Medulla oblongata (tissue), 1 donor: ENCODE data around the gene CRABP2.
A peak's percentile ranks its signal among the peaks of the same experiment; 100 is the strongest.

Source experiments
- DNase-seq: peaks from one replicate; pipeline ENCODE4 v3.0.0-alpha.2; 2015; ENCODE audit errors: extremely low spot score

Gene CRABP2

DNA sequence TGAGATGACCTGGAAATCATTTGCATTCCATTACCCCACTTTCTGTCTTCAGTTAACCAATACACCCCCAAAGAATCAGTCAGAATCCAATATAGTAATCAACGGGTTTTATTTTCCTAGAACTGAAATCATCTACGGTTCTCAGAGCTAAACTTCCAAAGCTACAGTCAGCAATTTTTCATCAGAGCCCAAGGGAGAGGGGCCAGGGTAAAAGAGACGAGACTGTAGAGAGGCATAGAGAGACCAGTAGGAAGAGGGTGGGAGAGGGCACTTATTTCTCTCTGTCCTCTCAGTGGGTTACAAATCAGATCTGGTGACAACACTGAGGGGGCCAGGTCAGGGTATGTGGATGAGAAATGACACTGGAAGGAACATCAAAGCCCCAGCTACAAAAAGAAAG is 36.6 kb upstream of the CRABP2 start:
- no peak for DNase-seq

- no peak for DNase-seq
Observed at GRCh38 chr1:156741481-156741983, 36.1 kb upstream of the CRABP2 start.

DNA sequence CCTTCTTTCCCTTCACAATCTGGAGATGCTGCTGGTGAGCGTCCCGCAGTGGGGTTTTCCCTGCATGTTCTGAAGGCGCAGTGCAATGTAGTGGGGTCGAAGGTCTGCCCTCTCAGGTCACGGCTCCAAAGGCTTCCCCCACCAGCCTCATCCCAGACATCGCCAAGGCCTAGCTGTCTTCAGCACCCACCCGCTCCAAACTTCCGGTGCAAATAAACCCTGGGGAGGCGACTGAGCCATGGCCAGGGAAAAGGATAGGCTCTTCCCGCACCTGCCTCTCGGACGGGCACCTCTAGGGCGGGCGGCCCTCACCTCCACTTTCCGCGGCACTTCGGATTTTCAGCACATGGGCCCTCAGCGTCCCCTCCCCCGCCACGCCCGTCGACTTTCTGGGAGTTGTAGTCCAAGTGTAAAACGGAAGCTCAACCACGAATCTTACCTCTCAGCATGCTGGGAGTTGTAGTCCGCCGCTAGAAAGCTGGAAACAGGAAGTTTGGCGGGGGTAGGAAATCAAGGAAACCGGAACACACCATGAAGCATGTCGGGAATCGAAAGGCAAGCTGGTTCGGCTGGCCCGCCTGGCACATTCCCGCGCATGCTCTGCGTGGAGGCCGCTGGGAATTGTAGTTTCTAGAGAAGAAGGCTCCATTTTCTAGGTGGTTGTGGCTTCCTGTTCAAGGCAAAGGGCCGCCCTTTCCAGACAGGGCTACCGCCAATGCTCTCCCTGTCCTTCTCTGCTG is 35.5 kb upstream of the CRABP2 start, which contains the start of gene MRPL24:
MRPL24 (minus strand) TSS at position 348 of the 740 bp plus-strand sequence. CDS start 2,384 bp downstream, outside the sequence.
- DNase-seq: peak; percentile 100

- DNase-seq: peak; percentile 36
Observed at GRCh38 chr1:156740237-156740740, 34.9 kb upstream of the CRABP2 start.

DNA sequence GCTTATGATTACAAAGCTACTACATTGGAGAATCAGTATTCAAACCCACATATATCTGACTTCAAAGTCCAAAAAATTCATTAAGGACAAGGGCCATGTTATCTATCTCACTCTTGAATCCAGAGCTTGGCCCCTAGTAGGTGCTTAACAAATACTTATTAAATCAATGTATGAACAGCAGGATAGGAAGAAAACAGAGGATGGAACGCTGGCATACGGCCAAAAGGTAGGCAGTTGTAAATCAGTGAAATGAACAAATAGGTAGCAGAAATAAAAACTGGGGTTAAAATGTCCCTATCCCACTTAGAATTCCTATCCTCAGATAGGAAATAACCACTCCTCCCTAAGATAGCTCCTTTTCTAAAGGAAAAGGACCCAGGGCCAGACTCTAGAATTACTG is 33.5 kb upstream of the CRABP2 start:
- DNase-seq: no peak

DNA sequence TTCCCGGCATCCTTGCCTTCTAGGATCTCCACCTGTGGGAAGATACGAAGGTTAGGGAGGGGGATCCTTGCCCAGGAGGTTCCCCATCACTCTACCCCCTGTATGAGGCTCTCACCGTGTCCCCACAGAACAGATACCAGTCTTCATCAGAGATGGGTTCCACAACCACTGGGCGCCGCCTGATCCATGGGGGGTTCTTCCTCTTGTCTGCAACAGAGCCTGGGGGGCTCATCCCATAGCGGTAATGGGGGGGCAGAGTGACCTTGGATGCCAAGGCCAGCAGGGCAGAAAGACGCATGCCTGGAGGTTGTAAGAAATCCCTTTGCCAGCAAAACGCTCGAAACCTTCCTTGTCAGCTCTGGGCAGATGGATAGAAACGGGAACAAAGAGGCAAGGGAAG is 33.0 kb upstream of the CRABP2 start:
- no peak for DNase-seq

GRCh38 chr1:156733989-156734584 is 28.7 kb upstream of the CRABP2 start:
- no peak for DNase-seq

- DNase-seq: peak; percentile 95
Observed at GRCh38 chr1:156728599-156729462, 23.4 kb upstream of the CRABP2 start, which contains the start of gene ISG20L2. TSS of gene ISG20L2 (minus strand) at chr1:156728766. CDS start at chr1:156727652, 1,114 bp downstream.

- DNase-seq: peak; percentile 81
Observed at GRCh38 chr1:156727926-156728598, 22.7 kb upstream of the CRABP2 start, which contains the start of gene METTL25B. TSS of gene METTL25B (plus strand) at chr1:156728469. CDS start at chr1:156729105, 636 bp downstream.

DNA sequence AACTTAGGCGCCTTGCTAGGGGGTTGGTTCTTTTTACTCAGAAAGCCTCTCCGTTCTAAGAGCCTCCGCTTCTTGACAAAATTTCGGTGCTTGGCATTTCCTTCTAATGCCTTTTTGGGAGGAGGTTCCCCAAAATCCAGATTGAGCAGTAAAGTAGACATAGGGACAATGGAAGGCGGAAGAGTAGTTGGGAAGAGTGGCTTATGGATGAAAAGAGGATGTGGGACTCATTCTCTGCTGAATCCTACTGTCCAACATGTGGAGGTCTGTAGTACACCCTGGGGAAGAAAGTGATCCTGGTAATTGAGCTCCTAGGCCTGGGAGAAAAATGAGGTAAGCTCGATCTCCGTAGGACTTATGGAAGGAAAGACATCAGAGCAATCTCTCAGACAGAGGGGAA is 22.1 kb upstream of the CRABP2 start:
- no peak for DNase-seq

DNA sequence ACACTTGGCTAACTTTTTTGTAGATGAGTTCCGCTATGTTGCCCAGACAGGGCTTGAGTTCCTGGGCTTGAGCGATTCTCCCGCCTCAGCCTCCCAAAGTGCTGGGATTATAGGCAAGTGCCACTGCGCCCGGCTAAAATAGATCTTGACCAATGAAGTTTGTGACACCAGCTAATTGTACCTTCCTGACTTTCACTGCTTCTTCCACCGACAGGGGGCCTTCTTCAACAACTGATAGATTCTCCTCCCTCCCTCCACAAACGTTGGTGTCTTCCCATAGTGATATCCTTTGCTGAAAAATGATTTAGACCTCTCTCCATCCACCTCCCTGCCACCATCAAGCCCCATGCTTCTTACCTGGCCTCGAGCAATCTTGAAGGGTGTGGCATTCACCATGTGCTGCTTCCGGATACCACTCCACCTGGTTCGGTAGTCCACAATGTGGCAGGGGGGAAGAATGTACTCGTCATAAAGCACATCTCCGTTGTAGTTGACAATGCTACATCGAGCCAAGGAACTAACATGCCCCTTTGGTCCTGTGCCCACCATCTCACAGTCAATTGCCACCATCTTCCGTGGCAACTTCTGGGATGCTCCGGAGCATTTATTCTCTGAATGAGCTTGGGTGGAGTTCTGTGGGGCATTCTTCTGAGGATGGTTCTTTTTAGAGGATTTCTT is 21.3 kb upstream of the CRABP2 start:
- DNase-seq: peak; percentile 72

GRCh38 chr1:156725683-156726280 is 20.4 kb upstream of the CRABP2 start:
- DNase-seq: peak; percentile 94

GRCh38 chr1:156721535-156721934 is 16.2 kb upstream of the CRABP2 start:
- no peak for DNase-seq

GRCh38 chr1:156721131-156721530 is 15.7 kb upstream of the CRABP2 start:
- DNase-seq: no peak

DNA sequence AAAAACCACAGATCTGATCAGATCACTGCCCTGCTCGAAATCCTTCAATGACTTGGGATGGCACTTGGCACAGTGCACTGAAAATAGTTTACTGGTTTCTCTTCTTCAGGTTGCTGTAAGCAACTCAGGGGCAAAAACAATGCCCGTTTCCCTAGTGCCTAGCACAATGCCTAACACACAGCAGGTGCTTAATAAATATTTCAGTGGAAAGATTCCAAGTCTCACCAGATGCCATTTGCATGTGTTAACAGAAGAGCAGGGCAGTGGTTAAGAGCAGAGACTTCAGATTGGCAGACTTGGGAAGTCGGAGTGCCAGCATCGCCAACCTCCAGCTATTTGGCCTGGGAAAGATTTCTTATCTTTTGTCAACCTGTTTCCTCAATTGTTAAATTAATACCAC is 12.0 kb upstream of the CRABP2 start:
- DNase-seq: no peak

DNA sequence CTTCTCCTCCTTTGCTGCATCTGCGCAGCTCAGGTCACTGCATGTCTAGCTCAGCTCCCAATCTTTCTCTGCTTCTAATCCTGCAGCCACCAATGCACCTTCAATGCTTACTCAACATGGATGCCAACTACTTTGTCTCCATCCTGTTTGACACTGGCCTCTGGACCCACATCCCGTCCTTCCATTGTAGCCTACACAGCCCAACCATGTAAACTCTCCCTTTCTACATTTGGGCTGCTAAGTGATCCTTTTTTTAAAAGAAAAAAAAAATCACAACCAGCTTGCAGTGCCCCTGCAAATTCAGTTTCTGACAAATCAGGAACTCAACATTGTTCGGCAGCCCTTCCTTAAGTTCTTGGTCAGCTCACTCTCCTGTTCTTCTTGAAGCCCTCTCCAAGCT is 9.4 kb upstream of the CRABP2 start:
- DNase-seq: no peak

GRCh38 chr1:156712626-156713025 is 7.2 kb upstream of the CRABP2 start:
- no peak for DNase-seq

DNA sequence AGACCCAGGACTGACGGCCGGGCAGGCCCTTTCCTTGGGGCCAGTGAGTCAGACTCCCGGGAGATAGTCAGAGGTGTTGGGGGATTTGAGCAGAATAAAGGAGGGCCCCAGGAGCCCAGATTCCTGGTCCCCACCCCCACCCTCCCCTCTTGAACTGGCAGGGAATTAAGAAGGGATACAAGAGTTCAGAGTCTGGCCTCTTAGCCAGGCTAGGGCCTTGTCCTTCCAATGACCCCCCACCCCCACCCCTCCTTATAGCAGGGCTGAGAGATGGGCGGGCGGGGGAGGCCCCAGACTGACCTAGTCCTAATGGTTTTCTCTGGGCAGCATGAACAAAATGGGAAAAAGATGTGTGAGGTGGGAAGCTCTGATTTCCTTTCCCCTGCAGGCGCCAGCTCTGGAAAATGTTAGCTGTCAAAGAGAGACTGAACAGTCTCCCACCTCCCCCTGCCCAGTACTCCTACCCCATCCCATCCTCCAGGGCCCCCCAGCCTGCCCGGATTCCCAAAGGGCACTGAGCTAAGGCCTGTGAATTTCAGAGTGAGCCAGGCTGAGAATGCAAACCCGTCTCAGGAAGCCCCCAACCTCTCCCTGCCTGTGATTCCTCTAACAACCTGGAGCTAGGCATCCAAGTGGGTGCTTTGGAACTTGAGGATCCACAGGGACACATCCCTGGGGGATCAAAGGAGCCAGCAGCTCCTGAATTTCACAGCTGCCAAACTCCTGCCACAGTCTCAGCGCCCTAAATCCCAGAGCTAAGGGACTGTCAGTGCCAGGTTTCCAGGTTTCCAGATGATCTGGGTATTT is 5.8 kb upstream of the CRABP2 start:
- DNase-seq: no peak

- DNase-seq: peak; percentile 29
Observed at GRCh38 chr1:156709757-156710489, 4.5 kb upstream of the CRABP2 start.
